HFFc6 (cell line): ENCODE data around the gene DGCR2. TPM values are rescaled to one million over a fixed set of nuclear protein-coding genes. Genes with fewer than 3 reads are reported as not detected.

Source experiments
- DNase-seq: peaks from one replicate; pipeline ENCODE4 v3.0.0-alpha.2; 2018
- H3K27ac Mint-ChIP-seq: 2 replicates; pipeline ENCODE4 v1.8.0; 2020; ENCODE audit warnings: mild to moderate bottlenecking, mixed read lengths
- H3K27me3 Mint-ChIP-seq: 2 replicates; pipeline ENCODE4 v1.8.0; 2021; ENCODE audit warnings: mild to moderate bottlenecking, moderate library complexity, mixed read lengths; ENCODE audit not compliant: insufficient read depth
- H3K36me3 Mint-ChIP-seq: 2 replicates; pipeline ENCODE4 v1.8.0; 2021; ENCODE audit warnings: low read depth, mixed read lengths
- H3K4me1 Mint-ChIP-seq: 2 replicates; pipeline ENCODE4 v1.8.0; 2020; ENCODE audit warnings: low read depth, mixed read lengths
- H3K4me3 Mint-ChIP-seq: 2 replicates; pipeline ENCODE4 v1.8.0; 2020; ENCODE audit warnings: mild to moderate bottlenecking, moderate library complexity, mixed read lengths
- H3K9me3 Mint-ChIP-seq: 2 replicates; pipeline ENCODE4 v1.8.0; 2020; ENCODE audit warnings: mild to moderate bottlenecking, mixed read lengths
- CTCF ChIP-seq: fragments of 200-600 bp; sonication (generic); IDR thresholded peaks from 2 replicates; pipeline ENCODE4 v1.5.0; 2021; ENCODE audit warnings: antibody characterized with exemption, mild to moderate bottlenecking
- total RNA-seq, 6 experiments: library from RNA; stranded (reverse); fragmentation: NEBNext Ultra II Directional; extraction: Animal tissue kit (Norgen Biotek cat#: 25700); gene quantifications; 2 replicates in 1 of 6; 3 replicates in 5 of 6; pipeline ENCODE4 v1.2.3, GENCODE V29; 2021

DGCR2 gene
- total RNA-seq, 6 experiments from 2014 or later, result 46.1 to 57.9 (median 53.7) TPM

- no peaks in the 10 kb centered on the region; the same call in 1 of the 2 replicates for H3K36me3 Mint-ChIP-seq
- no peaks in the 10 kb centered on the region for H3K9me3 Mint-ChIP-seq
- no peak for TF ChIP-seq CTCF
- H3K27me3 Mint-ChIP-seq, result peaks cover 40% of the 10 kb centered on the region
- H3K27ac Mint-ChIP-seq, result no peak overlapping the region
- H3K4me3 Mint-ChIP-seq, result no peak overlapping the region
- no peak for DNase-seq
- no peaks in the 10 kb centered on the region for H3K4me1 Mint-ChIP-seq
These were observed 127.4 kb downstream of the DGCR2 start for GRCh38 chr22:18994701-18995326.

GRCh38 chr22:18994056-18994455 is 128.2 kb downstream of the DGCR2 start:
- H3K36me3 Mint-ChIP-seq, result no peaks in the 10 kb centered on the region; the same call in 1 of the 2 replicates
- H3K4me1 Mint-ChIP-seq, result no peaks in the 10 kb centered on the region
- no peak for DNase-seq
- H3K9me3 Mint-ChIP-seq, result no peaks in the 10 kb centered on the region
- H3K4me3 Mint-ChIP-seq, result no peak overlapping the region
- TF ChIP-seq CTCF, result no peak
- H3K27me3 Mint-ChIP-seq, result peaks cover 45% of the 10 kb centered on the region
- H3K27ac Mint-ChIP-seq, result no peak overlapping the region

- peaks cover 49% of the 10 kb centered on the region for H3K27me3 Mint-ChIP-seq
- H3K36me3 Mint-ChIP-seq, result no peaks in the 10 kb centered on the region
- no peak overlapping the region for H3K27ac Mint-ChIP-seq
- no peaks in the 10 kb centered on the region for H3K9me3 Mint-ChIP-seq
- no peak for TF ChIP-seq CTCF
- H3K4me1 Mint-ChIP-seq, result no peaks in the 10 kb centered on the region
- no peak overlapping the region for H3K4me3 Mint-ChIP-seq
- no peak for DNase-seq
These were observed 129.5 kb downstream of the DGCR2 start for GRCh38 chr22:18992543-18993198.

GRCh38 chr22:18991821-18992442 is 130.3 kb downstream of the DGCR2 start:
- Mint-ChIP-seq H3K27me3 (peaks cover 46% of the 10 kb centered on the region), H3K4me1 (no peaks in the 10 kb centered on the region), H3K9me3 (no peaks in the 10 kb centered on the region), H3K4me3 (no peak overlapping the region), H3K36me3 (no peaks in the 10 kb centered on the region), H3K27ac (no peak overlapping the region)
- TF ChIP-seq CTCF, result no peak
- DNase-seq, result no peak

GRCh38 chr22:18991138-18991432 is 131.1 kb downstream of the DGCR2 start:
- no peak overlapping the region for H3K4me3 Mint-ChIP-seq
- TF ChIP-seq CTCF, result no peak
- H3K36me3 Mint-ChIP-seq, result no peaks in the 10 kb centered on the region
- no peaks in the 10 kb centered on the region for H3K4me1 Mint-ChIP-seq
- DNase-seq, result no peak
- no peaks in the 10 kb centered on the region for H3K9me3 Mint-ChIP-seq
- peaks cover 46% of the 10 kb centered on the region for H3K27me3 Mint-ChIP-seq
- no peak overlapping the region for H3K27ac Mint-ChIP-seq
